GM13977 (cell line): ENCODE data around the gene CRADD.

Source experiments
- DNase-seq: peaks from one replicate; pipeline ENCODE4 v3.0.0; 2012; ENCODE audit warnings: low spot score
- CTCF ChIP-seq: IDR thresholded peaks from 2 replicates; pipeline ENCODE4 v1.5.1; 2012; ENCODE audit warnings: mild to moderate bottlenecking, control low read depth; ENCODE audit not compliant: insufficient read depth; ENCODE audit errors: extremely low read depth, missing control alignments
- in situ Hi-C: fragments of 300-500 bp; cut with MboI; formaldehyde crosslinking; loops from one replicate; pipeline ENCODE4 v1.12.0; 2022; ENCODE audit warnings: low sequenced_read_pairs, low pct_unique_long_range_greater_than_20kb, mixed read lengths, inconsistent platforms; ENCODE audit not compliant: unreplicated experiment

CRADD gene

GRCh38 chr12:93852173-93852591, 175.0 kb downstream of the CRADD start:
- TF ChIP-seq CTCF: no peak
- in situ Hi-C loops: no loop called here
- DNase-seq: no peak

GRCh38 chr12:93853698-93854478, 176.7 kb downstream of the CRADD start:
- no peak for DNase-seq
- in situ Hi-C loops: no loop called here
- no peak for TF ChIP-seq CTCF

DNA sequence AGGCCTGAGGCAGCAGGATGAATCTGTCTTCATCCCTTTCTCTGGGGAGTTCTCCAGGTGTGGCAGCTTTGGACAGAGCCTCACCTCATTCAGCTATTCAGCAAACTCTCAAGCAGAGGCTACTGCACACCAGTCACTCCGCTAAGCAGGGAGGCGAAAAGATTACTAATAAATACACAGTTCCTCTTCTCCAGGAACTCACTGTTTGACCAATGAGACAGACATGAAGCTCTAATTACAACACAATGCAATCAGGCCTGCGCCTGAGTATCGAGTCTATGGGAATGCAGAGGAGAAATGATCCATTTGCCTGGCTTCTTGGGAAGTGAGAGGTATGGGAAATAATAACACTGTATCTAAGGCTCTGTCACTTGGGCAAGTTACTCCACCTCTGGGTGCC, 178.1 kb downstream of the CRADD start:
- no peak for TF ChIP-seq CTCF
- no peak for DNase-seq
- in situ Hi-C loops: no loop called here

DNA sequence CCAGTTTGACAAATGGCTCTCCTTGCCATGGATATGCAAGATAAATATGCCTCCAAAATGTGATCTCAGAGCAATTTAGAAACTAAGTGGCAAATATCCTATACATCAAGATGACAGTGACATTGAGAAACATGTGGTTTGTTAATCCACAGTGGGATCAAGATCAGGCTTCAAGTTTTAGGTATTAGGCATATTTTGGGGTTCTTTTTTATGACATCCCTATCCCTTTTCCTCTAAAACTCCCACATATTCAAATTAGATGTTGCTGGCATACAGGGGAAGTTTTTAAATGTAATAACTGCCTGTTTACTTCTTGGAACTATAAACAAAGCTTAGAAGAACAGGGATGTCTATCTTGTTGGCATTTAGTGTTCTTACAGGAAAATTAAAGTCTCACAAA, 179.4 kb downstream of the CRADD start:
- TF ChIP-seq CTCF: no peak
- in situ Hi-C loops: no loop called here

DNA sequence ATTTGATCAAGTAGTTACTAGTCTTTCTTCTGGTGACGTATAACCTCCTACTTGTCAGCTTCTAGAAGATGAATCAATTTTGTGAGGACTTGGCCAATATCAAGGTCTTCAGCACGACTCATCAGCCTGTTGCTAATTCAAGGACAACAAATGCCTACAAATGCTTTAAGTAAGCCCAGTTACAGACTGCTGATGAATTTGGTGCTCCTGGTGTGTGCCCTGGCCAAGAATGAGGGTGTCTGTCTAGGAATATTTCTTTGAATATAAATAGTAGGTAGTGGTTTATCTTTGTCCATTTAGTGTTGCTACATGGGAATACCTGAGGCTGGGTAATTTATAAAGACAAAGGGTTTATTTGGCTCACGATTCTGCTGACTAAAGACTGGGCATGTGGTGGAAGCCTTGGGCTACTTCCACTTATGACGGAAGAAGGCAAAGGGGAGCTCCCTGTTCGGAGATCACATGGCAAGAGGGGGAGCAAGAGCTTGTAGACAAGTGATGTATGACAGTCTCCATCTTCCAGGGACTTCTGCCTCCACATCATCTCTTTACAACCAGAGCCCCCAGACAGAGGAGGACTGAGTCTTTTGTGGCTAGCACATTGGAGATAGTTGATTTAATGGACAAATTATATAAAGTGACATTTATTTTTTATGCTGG, 180.2 kb downstream of the CRADD start:
- in situ Hi-C loops: no loop called here
- TF ChIP-seq CTCF: no peak
- no peak for DNase-seq

More for the DNA sequence above, 179.4 kb downstream of the CRADD start:
- DNase-seq: no peak

GRCh38 chr12:93857991-93858447, 180.8 kb downstream of the CRADD start:
- no peak for TF ChIP-seq CTCF
- DNase-seq: no peak
- in situ Hi-C loops: no loop called here
